Fibroblast of lung (primary cell): ENCODE measurements around the gene ADGRB3.

ENCODE experiments used
- EZH2 ChIP-seq: IDR thresholded peaks from 2 replicates; pipeline ENCODE4 v1.5.1; 2012; ENCODE audit warnings: low read length, control low read depth, mild to moderate bottlenecking; ENCODE audit errors: missing control alignments
- TF ChIP-seq, protein P1 (sequence below), 2 donors: IDR thresholded peaks in 1 of 2; conservative IDR thresholded peaks in 1 of 2; 1 replicate in 1 of 2; 2 replicates in 1 of 2; pipeline ENCODE4 v1.5.1; 2011 to 2012; ENCODE audit warnings: low read length in 2 of 2, control low read depth in 1 of 2, inconsistent platforms in 1 of 2, low read depth in 1 of 2, mild to moderate bottlenecking in 1 of 2

GRCh38 chr6:68732423-68732822 is 97.3 kb downstream of the ADGRB3 start:
- TF ChIP-seq EZH2: no peak
- TF ChIP-seq, protein P1, sequence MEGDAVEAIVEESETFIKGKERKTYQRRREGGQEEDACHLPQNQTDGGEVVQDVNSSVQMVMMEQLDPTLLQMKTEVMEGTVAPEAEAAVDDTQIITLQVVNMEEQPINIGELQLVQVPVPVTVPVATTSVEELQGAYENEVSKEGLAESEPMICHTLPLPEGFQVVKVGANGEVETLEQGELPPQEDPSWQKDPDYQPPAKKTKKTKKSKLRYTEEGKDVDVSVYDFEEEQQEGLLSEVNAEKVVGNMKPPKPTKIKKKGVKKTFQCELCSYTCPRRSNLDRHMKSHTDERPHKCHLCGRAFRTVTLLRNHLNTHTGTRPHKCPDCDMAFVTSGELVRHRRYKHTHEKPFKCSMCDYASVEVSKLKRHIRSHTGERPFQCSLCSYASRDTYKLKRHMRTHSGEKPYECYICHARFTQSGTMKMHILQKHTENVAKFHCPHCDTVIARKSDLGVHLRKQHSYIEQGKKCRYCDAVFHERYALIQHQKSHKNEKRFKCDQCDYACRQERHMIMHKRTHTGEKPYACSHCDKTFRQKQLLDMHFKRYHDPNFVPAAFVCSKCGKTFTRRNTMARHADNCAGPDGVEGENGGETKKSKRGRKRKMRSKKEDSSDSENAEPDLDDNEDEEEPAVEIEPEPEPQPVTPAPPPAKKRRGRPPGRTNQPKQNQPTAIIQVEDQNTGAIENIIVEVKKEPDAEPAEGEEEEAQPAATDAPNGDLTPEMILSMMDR (conservative IDR thresholded peaks at IDR 0.05 in 1 of 2, IDR thresholded peaks at IDR 0.05 in 1 of 2; ENCODE audit: low read depth in 1 of 2, low read length in 2 of 2): no peak
